Stimulated activated memory B cell treated with anti-CD40 and anti-IgM and Interleukin-4, amounts not matched to agents 10 μg/mL and 1 μg/mL and 100 μg/mL, for 72 hours (primary cell): Measurements from ENCODE around the gene NARS2.

Experiments
- ATAC-seq: fragments of 150-1000 bp; cut with Tn5 transposase; 2 replicates; pipeline ENCODE4 v1.10.0; 2021
- H3K27ac Mint-ChIP-seq: one replicate; pipeline ENCODE4 v1.8.0; 2022; ENCODE audit warnings: mild to moderate bottlenecking, mixed read lengths
- H3K27me3 Mint-ChIP-seq: one replicate; pipeline ENCODE4 v1.8.0; 2022; ENCODE audit warnings: mixed read lengths
- H3K36me3 Mint-ChIP-seq: one replicate; pipeline ENCODE4 v1.8.0; 2022; ENCODE audit warnings: mixed read lengths
- H3K4me1 Mint-ChIP-seq: one replicate; pipeline ENCODE4 v1.8.0; 2022; ENCODE audit warnings: mixed read lengths
- H3K4me3 Mint-ChIP-seq: one replicate; pipeline ENCODE4 v1.8.0; 2022; ENCODE audit warnings: mild to moderate bottlenecking, moderate library complexity, mixed read lengths
- H3K9me3 Mint-ChIP-seq: one replicate; pipeline ENCODE4 v1.8.0; 2022; ENCODE audit warnings: mixed read lengths

NARS2 gene

GRCh38 chr11:78595436-78596130 lies 20.9 kb upstream of the NARS2 start:
- peaks cover 17% of the 10 kb centered on the region for H3K27me3 Mint-ChIP-seq
- ATAC-seq = no peak
- no peaks in the 10 kb centered on the region for H3K36me3 Mint-ChIP-seq
- no peaks in the 10 kb centered on the region for H3K4me1 Mint-ChIP-seq
- no peaks in the 10 kb centered on the region for H3K9me3 Mint-ChIP-seq
- no peak overlapping the region for H3K4me3 Mint-ChIP-seq
- no peak overlapping the region for H3K27ac Mint-ChIP-seq

- Mint-ChIP-seq H3K36me3 (no peaks in the 10 kb centered on the region), H3K9me3 (no peaks in the 10 kb centered on the region), H3K4me1 (no peaks in the 10 kb centered on the region), H3K4me3 (no peak overlapping the region), H3K27ac (no peak overlapping the region), H3K27me3 (peaks cover 10% of the 10 kb centered on the region)
- no peak for ATAC-seq
Measured at GRCh38 chr11:78594814-78595213, 20.1 kb upstream of the NARS2 start.

- Mint-ChIP-seq H3K9me3 (peaks cover 11% of the 10 kb centered on the region), H3K36me3 (peaks cover 11% of the 10 kb centered on the region), H3K27me3 (peaks cover 11% of the 10 kb centered on the region), H3K4me3 (no peak overlapping the region), H3K4me1 (no peaks in the 10 kb centered on the region), H3K27ac (no peak overlapping the region)
- no peak for ATAC-seq
Measured at GRCh38 chr11:78588517-78588916, 13.9 kb upstream of the NARS2 start.

GRCh38 chr11:78587446-78587845 lies 12.8 kb upstream of the NARS2 start:
- H3K4me1 Mint-ChIP-seq = no peaks in the 10 kb centered on the region
- H3K36me3 Mint-ChIP-seq = peaks cover 11% of the 10 kb centered on the region
- H3K4me3 Mint-ChIP-seq = no peak overlapping the region
- H3K27me3 Mint-ChIP-seq = peaks cover 11% of the 10 kb centered on the region
- no peak overlapping the region for H3K27ac Mint-ChIP-seq
- ATAC-seq = no peak
- peaks cover 11% of the 10 kb centered on the region for H3K9me3 Mint-ChIP-seq

GRCh38 chr11:78586452-78587046 lies 11.9 kb upstream of the NARS2 start:
- Mint-ChIP-seq H3K27me3 (peaks cover 11% of the 10 kb centered on the region), H3K27ac (no peak overlapping the region), H3K4me1 (no peaks in the 10 kb centered on the region), H3K4me3 (no peak overlapping the region), H3K36me3 (peaks cover 11% of the 10 kb centered on the region), H3K9me3 (peaks cover 11% of the 10 kb centered on the region)
- ATAC-seq = no peak

- Mint-ChIP-seq H3K27ac (no peak overlapping the region), H3K4me3 (no peak overlapping the region), H3K36me3 (peaks cover 11% of the 10 kb centered on the region), H3K9me3 (peaks cover 11% of the 10 kb centered on the region), H3K4me1 (no peaks in the 10 kb centered on the region), H3K27me3 (peaks cover 11% of the 10 kb centered on the region)
- ATAC-seq = no peak
Measured at GRCh38 chr11:78583889-78584288, 9.2 kb upstream of the NARS2 start.

GRCh38 chr11:78577495-78577894 lies 2.8 kb upstream of the NARS2 start:
- Mint-ChIP-seq H3K9me3 (no peaks in the 10 kb centered on the region), H3K36me3 (no peaks in the 10 kb centered on the region), H3K4me1 (peaks cover 20% of the 10 kb centered on the region), H3K27ac (no peak overlapping the region), H3K27me3 (no peaks in the 10 kb centered on the region), H3K4me3 (no peak overlapping the region)
- no peak for ATAC-seq

- no peak overlapping the region for H3K27ac Mint-ChIP-seq
- peaks cover 28% of the 10 kb centered on the region for H3K4me1 Mint-ChIP-seq
- no peaks in the 10 kb centered on the region for H3K27me3 Mint-ChIP-seq
- H3K4me3 Mint-ChIP-seq = no peak overlapping the region
- H3K36me3 Mint-ChIP-seq = peaks cover 2% of the 10 kb centered on the region
- no peak for ATAC-seq
- no peaks in the 10 kb centered on the region for H3K9me3 Mint-ChIP-seq
Measured at GRCh38 chr11:78576549-78577097, 2.0 kb upstream of the NARS2 start.

- no peaks in the 10 kb centered on the region for H3K27me3 Mint-ChIP-seq
- no peak for ATAC-seq
- H3K36me3 Mint-ChIP-seq = peaks cover 14% of the 10 kb centered on the region
- H3K27ac Mint-ChIP-seq = peak overlapping the region; percentile 95
- peak overlapping the region; percentile 94 for H3K4me3 Mint-ChIP-seq
- H3K9me3 Mint-ChIP-seq = no peaks in the 10 kb centered on the region
- H3K4me1 Mint-ChIP-seq = peaks cover 31% of the 10 kb centered on the region
Measured at GRCh38 chr11:78575478-78575877, 814 bp upstream of the NARS2 start.

GRCh38 chr11:78573681-78574080 lies 983 bp downstream of the NARS2 start:
- Mint-ChIP-seq H3K27me3 (no peaks in the 10 kb centered on the region), H3K4me3 (peak overlapping the region; percentile 94), H3K9me3 (no peaks in the 10 kb centered on the region), H3K36me3 (peaks cover 20% of the 10 kb centered on the region), H3K4me1 (peaks cover 31% of the 10 kb centered on the region), H3K27ac (peak overlapping the region; percentile 95)
- ATAC-seq = no peak

GRCh38 chr11:78573271-78573670 lies 1.4 kb downstream of the NARS2 start:
- peaks cover 31% of the 10 kb centered on the region for H3K4me1 Mint-ChIP-seq
- H3K9me3 Mint-ChIP-seq = no peaks in the 10 kb centered on the region
- no peak for ATAC-seq
- H3K27ac Mint-ChIP-seq = peak overlapping the region; percentile 95
- peaks cover 20% of the 10 kb centered on the region for H3K36me3 Mint-ChIP-seq
- H3K27me3 Mint-ChIP-seq = no peaks in the 10 kb centered on the region
- peak overlapping the region; percentile 94 for H3K4me3 Mint-ChIP-seq

- Mint-ChIP-seq H3K36me3 (peaks cover 20% of the 10 kb centered on the region), H3K9me3 (no peaks in the 10 kb centered on the region), H3K4me1 (peaks cover 31% of the 10 kb centered on the region), H3K27me3 (no peaks in the 10 kb centered on the region), H3K4me3 (no peak overlapping the region), H3K27ac (no peak overlapping the region)
- no peak for ATAC-seq
Measured at GRCh38 chr11:78572394-78572793, 2.3 kb downstream of the NARS2 start.

GRCh38 chr11:78570031-78570430 lies 4.6 kb downstream of the NARS2 start:
- no peak overlapping the region for H3K4me3 Mint-ChIP-seq
- peaks cover 32% of the 10 kb centered on the region for H3K4me1 Mint-ChIP-seq
- H3K36me3 Mint-ChIP-seq = peaks cover 36% of the 10 kb centered on the region

GRCh38 chr11:78567209-78567608 lies 7.5 kb downstream of the NARS2 start:
- peak overlapping the region; percentile 53 for H3K27ac Mint-ChIP-seq
- peaks cover 18% of the 10 kb centered on the region for H3K4me1 Mint-ChIP-seq
- peak; percentile 47 for ATAC-seq

More at GRCh38 chr11:78570031-78570430, 4.6 kb downstream of the NARS2 start:
- ATAC-seq = no peak
- H3K27me3 Mint-ChIP-seq = no peaks in the 10 kb centered on the region
- no peak overlapping the region for H3K27ac Mint-ChIP-seq
- H3K9me3 Mint-ChIP-seq = no peaks in the 10 kb centered on the region

GRCh38 chr11:78564490-78565467 lies 9.9 kb downstream of the NARS2 start:
- H3K27me3 Mint-ChIP-seq = no peaks in the 10 kb centered on the region

More at GRCh38 chr11:78567209-78567608, 7.5 kb downstream of the NARS2 start:
- Mint-ChIP-seq H3K36me3 (peaks cover 38% of the 10 kb centered on the region), H3K9me3 (no peaks in the 10 kb centered on the region), H3K4me3 (no peak overlapping the region), H3K27me3 (no peaks in the 10 kb centered on the region)

More at GRCh38 chr11:78564490-78565467, 9.9 kb downstream of the NARS2 start:
- Mint-ChIP-seq H3K4me1 (peaks cover 28% of the 10 kb centered on the region), H3K36me3 (peaks cover 22% of the 10 kb centered on the region), H3K4me3 (no peak overlapping the region), H3K9me3 (no peaks in the 10 kb centered on the region), H3K27ac (peak overlapping the region; percentile 29)
- ATAC-seq = peak; percentile 56
